ENCODE measurements around the gene CSRNP2.

- TF ChIP-seq CTCF (IDR thresholded peaks at IDR 0.05; ENCODE audit: extremely low read depth in 1 of 2, insufficient read depth in 1 of 2, low read depth in 1 of 2, low read length in 2 of 2) (no peak), POLR2AphosphoS5 (IDR thresholded peaks at IDR 0.05; ENCODE audit: insufficient read depth, low read depth, low read length) (no peak), JUN (IDR thresholded peaks at IDR 0.05; ENCODE audit: borderline replicate concordance, insufficient read depth, insufficient read length, low read depth) (no peak)
These were observed 24.3 kb downstream of the CSRNP2 start for GRCh38 chr12:51059086-51059485.
